Central memory CD8-positive, alpha-beta T cell (primary cell): ENCODE measurements around the gene SERPINB1.
"Not testable (repeated sequence)": the region's sequence is repeated elsewhere in the genome, so short reads cannot be mapped to it uniquely, and the experiment has no call there.

Experiments
- ATAC-seq: fragments of 150-1000 bp; cut with Tn5 transposase; replicated peaks from 2 replicates; pipeline ENCODE4 v1.10.0; 2022; ENCODE audit warnings: mild to moderate bottlenecking, moderate FRiP score, moderate number of reproducible peaks; ENCODE audit not compliant: poor library complexity, severe bottlenecking; ENCODE audit errors: extremely low read depth
- DNase-seq, 2 donors: peaks; one replicate each; pipeline ENCODE4 v3.0.0; 2021; ENCODE audit warnings: low spot score in 2 of 2
- H3K27ac Mint-ChIP-seq: one replicate; pipeline ENCODE4 v1.8.0; 2022; ENCODE audit warnings: low read depth, mild to moderate bottlenecking, moderate library complexity, mixed read lengths
- H3K27me3 Mint-ChIP-seq: one replicate; pipeline ENCODE4 v1.8.0; 2022; ENCODE audit warnings: mixed read lengths
- H3K36me3 Mint-ChIP-seq: one replicate; pipeline ENCODE4 v1.8.0; 2022; ENCODE audit warnings: mild to moderate bottlenecking, moderate library complexity, mixed read lengths; ENCODE audit not compliant: insufficient read depth
- H3K4me1 Mint-ChIP-seq: one replicate; pipeline ENCODE4 v1.8.0; 2022; ENCODE audit warnings: mixed read lengths
- H3K4me3 Mint-ChIP-seq: one replicate; pipeline ENCODE4 v1.8.0; 2022; ENCODE audit warnings: mild to moderate bottlenecking, moderate library complexity, mixed read lengths
- H3K9me3 Mint-ChIP-seq: one replicate; pipeline ENCODE4 v1.8.0; 2022; ENCODE audit warnings: mixed read lengths

The SERPINB1 gene

DNA sequence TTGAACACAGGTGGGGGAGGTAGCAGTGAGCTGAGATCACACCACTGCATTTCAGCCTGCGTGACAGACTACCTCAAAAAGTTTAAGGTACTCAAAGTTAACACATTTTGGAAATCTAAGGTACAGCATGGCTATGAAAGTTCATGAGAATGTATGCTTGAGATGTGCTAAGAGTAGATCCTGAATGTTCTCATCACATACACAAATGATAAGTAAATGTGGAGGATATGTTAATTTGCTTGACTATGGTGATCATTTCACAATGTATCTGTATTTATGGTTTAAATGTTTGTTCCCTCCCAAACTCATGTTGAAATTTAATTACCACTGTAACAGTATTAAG, 20.1 kb upstream of the SERPINB1 start:
- peak overlapping the region; percentile 97 for H3K27ac Mint-ChIP-seq
- no peak for ATAC-seq

DNA sequence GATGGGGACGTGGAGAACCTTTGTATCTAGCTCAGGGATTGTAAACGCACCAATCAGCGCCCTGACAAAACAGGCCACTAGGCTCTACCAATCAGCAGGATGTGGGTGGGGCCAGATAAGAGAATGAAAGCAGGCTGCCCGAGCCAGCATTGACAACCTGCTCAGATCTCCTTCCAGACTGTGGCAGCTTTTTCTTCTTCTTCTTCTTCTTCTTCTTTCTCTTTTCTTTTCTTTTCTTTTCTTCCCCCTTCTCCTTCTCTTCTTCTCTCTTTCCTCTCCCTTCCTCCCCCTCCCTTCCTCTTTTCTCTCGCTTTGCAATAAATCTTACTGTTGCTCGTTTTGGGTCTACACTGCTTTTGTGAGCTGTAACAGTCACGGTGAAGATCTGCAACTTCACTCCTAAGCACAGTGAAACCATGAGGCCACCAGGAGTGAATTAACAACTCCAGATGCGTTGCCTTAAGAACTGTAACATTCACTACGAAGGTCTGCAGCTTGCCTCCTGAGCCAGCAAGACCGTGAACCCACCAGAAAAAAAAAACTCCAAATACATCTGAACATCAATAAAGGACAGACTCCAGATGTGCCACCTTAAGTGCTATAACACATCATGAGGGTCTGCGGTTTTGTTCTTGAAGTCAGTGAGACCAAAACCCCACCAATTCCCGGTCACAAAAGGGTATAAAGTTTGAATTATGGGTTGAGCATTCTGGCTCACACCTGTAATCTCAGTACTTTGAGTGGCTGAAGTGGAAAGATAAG, 19.6 kb upstream of the SERPINB1 start:
- H3K4me1 Mint-ChIP-seq, result peaks cover 64% of the 10 kb centered on the region
- H3K4me3 Mint-ChIP-seq, result peak overlapping the region; percentile 72
- peak; percentile 49 for ATAC-seq
- peaks cover 6% of the 10 kb centered on the region for H3K9me3 Mint-ChIP-seq
- peaks cover 20% of the 10 kb centered on the region for H3K36me3 Mint-ChIP-seq
- H3K27ac Mint-ChIP-seq, result peak overlapping the region; percentile 97
- H3K27me3 Mint-ChIP-seq, result no peaks in the 10 kb centered on the region
- peak in 1 of 2 donors; percentile 51 for DNase-seq

More for the DNA sequence above, 20.1 kb upstream of the SERPINB1 start:
- peaks cover 20% of the 10 kb centered on the region for H3K36me3 Mint-ChIP-seq
- H3K27me3 Mint-ChIP-seq, result no peaks in the 10 kb centered on the region
- peaks cover 62% of the 10 kb centered on the region for H3K4me1 Mint-ChIP-seq
- DNase-seq, result no peak
- H3K4me3 Mint-ChIP-seq, result peak overlapping the region; percentile 72
- H3K9me3 Mint-ChIP-seq, result peaks cover 6% of the 10 kb centered on the region

DNA sequence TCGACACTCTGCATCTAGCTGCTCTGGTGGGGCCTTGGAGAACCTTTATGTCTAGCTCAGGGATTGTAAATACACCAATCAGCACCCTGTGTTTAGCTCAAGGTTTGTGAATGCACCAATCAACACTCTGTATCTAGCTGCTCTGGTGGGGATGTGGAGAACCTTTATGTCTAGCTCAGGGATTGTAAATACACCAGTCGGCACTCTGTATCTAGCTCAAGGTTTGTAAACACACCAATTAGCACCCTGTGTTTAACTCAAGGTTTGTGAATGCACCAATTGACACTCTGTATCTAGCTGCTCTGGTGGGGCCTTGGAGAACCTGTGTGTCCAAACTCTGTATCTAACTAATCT, 19.0 kb upstream of the SERPINB1 start:
- not testable (repeated sequence) for H3K9me3 Mint-ChIP-seq, DNase-seq, H3K27me3 Mint-ChIP-seq, ATAC-seq
- Mint-ChIP-seq H3K4me1 (peaks cover 66% of the 10 kb centered on the region), H3K4me3 (peak overlapping the region; percentile 72), H3K36me3 (peaks cover 20% of the 10 kb centered on the region), H3K27ac (peak overlapping the region; percentile 97)

DNA sequence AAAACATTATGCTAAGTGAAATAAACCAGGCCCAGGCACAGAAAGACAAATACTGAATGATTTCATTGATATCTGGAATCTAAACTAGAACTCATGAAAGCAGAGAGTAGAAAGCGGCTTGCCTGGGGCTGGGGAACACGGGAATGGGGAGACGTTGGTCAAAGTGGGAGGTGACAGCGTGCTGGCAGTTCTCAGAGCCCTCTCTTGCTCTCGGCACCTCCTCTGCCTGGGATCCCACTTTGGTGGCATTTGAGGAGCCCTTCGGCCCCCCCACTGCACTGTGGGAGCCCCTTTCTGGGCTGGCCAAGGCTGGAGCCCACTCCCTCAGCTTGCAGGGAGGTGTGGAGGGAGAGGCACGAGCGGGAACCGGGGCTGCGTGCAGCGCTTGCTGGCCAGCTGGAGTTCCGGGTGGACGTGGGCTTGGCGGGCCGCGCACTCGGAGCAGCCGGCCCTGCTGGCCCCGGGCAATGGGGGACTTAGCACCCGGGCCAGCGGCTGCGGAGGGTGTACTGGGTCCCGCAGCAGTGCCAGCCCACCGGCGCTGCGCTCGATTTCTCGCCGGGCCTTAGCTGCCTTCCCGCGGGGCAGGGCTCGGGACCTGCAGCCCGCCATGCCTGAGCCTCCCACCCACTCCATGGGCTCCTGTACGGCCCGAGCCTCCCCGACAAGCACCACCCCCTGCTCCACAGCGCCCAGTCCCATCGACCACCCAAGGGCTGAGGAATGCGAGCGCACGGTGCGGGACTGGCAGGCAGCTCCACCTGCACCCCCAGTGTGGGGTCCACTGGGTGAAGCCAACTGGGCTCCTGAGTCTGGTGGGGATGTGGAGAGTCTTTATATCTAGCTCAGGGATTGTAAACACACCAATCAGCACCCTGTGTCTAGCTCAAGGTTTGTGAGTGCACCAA, 18.4 kb upstream of the SERPINB1 start:
- Mint-ChIP-seq H3K36me3 (peaks cover 20% of the 10 kb centered on the region), H3K4me1 (peaks cover 71% of the 10 kb centered on the region), H3K27ac (peak overlapping the region; percentile 97), H3K4me3 (peak overlapping the region; percentile 72)
- DNase-seq, ATAC-seq, H3K9me3 Mint-ChIP-seq, H3K27me3 Mint-ChIP-seq: not testable (repeated sequence)

DNA sequence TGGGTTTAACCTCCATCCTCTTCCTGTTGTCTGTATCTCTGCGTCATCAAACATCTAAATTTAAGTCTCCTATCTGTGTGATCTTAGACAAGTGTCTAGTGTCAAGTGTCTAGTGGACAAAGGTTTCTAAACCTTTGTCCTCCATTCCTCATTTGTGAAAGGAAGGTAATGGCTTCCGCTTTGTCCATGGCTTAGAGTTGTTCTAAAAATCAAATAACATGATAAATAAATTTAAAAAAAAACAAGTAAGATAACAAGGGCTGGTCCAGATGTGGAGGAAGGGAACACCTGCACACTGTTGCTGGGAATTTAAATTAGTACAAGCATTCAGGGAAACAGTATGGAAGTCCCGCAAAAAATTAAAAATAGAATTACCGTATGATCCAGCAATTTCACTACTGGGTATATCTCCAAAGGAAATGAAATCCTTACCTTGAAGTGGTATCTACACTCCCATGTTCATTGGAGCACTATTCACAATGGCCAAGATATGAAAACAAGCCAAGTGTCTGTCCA, 17.6 kb upstream of the SERPINB1 start:
- Mint-ChIP-seq H3K27me3 (no peaks in the 10 kb centered on the region), H3K4me1 (peaks cover 79% of the 10 kb centered on the region), H3K36me3 (peaks cover 25% of the 10 kb centered on the region), H3K4me3 (peak overlapping the region; percentile 69), H3K27ac (peak overlapping the region; percentile 97), H3K9me3 (peaks cover 6% of the 10 kb centered on the region)
- DNase-seq (no peak), ATAC-seq (no peak)

DNA sequence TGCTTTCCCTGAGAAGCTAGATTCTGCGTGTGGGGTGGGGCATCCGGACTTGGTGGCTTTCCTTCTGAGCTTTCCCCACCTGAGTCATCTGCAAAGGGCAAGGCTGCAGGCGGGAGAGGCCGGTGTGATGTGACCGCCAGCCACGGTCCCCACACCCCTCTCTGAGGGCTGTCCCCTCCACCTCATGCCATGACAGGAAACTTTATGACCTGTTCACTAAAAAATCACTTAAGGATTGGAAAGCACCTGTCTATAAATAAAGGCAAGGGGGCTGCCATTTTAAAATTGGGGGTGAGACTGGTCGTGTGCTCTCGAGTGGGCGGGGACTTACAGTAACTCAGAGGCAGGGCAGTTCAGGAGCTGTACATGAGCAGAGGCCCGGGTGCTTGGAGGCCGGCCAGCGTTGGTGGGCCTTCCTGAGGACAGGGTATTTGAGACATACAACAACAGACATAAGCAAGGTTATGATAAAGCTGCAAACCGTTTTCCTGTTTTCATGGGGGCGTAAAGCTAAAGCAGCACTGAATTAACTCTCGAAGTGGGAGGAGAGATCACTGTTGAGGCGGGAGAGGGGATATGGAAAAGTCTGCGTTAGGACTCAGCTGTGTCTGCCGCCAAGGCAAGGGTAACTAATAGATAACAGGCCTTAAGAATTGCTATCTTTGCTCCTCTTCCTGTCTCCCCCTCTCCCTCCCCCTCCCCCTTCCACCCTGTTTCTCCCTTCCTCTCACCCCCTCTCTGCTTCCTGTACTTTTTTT, 16.1 kb upstream of the SERPINB1 start:
- DNase-seq (peak; percentile 24 to 50), ATAC-seq (peak; percentile 17)
- Mint-ChIP-seq H3K27ac (peak overlapping the region; percentile 97), H3K9me3 (peaks cover 6% of the 10 kb centered on the region), H3K36me3 (peaks cover 29% of the 10 kb centered on the region), H3K4me3 (peak overlapping the region; percentile 69), H3K4me1 (peaks cover 83% of the 10 kb centered on the region), H3K27me3 (no peaks in the 10 kb centered on the region)

DNA sequence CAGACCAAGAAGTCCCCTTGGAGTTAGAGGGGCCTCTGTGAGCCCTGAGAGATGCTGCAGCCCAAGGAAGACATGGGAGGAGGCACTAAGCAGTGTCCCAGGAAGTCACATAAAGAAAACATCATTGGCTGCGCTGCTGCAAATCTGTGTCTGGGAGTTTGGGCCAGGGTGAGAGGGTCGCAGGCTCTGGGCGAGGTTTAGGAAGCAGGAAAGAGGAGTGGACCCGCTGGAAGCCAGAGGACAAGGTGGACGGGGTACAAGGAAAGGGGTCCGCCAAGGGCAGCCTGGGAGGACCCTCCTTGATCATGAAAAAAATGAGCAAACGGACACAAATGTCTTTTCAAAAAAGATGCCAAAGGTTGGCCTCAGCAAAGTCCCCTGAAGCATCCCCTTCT, 15.5 kb upstream of the SERPINB1 start:
- H3K27ac Mint-ChIP-seq, result peak overlapping the region; percentile 97
- peaks cover 6% of the 10 kb centered on the region for H3K9me3 Mint-ChIP-seq
- ATAC-seq (no peak), DNase-seq (no peak)
- H3K4me1 Mint-ChIP-seq, result peaks cover 77% of the 10 kb centered on the region
- H3K36me3 Mint-ChIP-seq, result peaks cover 28% of the 10 kb centered on the region
- H3K4me3 Mint-ChIP-seq, result peak overlapping the region; percentile 69
- H3K27me3 Mint-ChIP-seq, result no peaks in the 10 kb centered on the region

DNA sequence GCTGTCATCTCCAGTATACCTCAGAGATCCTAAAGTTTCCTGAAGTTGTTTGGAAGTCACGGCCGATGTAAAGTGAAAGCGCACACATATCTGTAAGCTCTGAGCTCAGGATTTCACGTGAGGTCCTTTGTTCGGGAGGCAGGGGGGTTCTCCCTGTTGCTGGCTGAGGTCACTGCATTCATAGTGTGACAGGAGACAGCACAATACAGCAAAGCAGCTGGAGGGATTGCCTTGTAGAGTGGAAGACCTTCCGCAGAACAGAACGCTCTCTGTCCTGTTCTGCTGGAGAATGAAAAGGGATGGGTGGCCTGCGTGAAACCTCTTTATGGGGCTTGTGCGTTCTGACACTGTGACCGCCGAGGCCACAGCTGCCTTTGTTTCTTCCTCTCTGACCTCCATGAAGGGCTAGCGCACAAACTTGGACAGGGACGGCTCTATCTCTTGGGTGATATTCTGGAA, 13.4 kb upstream of the SERPINB1 start:
- peak overlapping the region; percentile 74 for H3K4me3 Mint-ChIP-seq
- peaks cover 21% of the 10 kb centered on the region for H3K36me3 Mint-ChIP-seq
- no peaks in the 10 kb centered on the region for H3K27me3 Mint-ChIP-seq
- peak overlapping the region; percentile 97 for H3K27ac Mint-ChIP-seq
- peaks cover 62% of the 10 kb centered on the region for H3K4me1 Mint-ChIP-seq
- ATAC-seq, result no peak
- H3K9me3 Mint-ChIP-seq, result no peaks in the 10 kb centered on the region
- DNase-seq, result no peak

DNA sequence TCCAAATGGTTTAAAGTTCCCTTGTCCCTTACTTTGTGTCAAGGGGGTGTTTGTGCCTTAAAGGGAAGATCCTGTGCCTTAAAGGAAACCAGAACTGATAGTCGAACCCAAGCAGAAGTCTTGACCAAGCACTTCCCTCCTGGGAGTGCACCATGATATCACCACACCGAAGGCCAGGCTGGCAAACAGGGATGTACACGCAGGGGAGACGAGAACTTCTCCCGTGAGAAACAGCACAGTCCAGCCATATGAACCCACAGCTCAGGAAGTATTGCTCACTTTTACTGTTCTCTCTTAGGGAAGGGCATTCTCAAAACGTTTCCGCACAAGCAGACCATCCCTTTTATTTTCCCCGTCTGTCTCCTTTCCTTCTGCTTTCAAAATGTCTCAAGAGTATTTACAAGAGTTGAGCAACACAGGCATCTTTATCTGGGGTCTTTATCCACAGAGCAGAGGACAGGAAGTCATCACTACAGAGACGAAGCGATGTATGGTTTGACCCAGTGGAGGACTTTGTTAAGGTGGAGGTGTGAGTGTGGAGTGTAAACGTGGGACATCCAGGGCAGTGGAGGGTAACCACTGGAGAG, 12.8 kb upstream of the SERPINB1 start:
- peaks cover 57% of the 10 kb centered on the region for H3K4me1 Mint-ChIP-seq
- DNase-seq (no peak), ATAC-seq (no peak)
- peak overlapping the region; percentile 74 for H3K4me3 Mint-ChIP-seq
- peak overlapping the region; percentile 97 for H3K27ac Mint-ChIP-seq
- H3K27me3 Mint-ChIP-seq, result no peaks in the 10 kb centered on the region
- H3K9me3 Mint-ChIP-seq, result no peaks in the 10 kb centered on the region
- H3K36me3 Mint-ChIP-seq, result peaks cover 19% of the 10 kb centered on the region

DNA sequence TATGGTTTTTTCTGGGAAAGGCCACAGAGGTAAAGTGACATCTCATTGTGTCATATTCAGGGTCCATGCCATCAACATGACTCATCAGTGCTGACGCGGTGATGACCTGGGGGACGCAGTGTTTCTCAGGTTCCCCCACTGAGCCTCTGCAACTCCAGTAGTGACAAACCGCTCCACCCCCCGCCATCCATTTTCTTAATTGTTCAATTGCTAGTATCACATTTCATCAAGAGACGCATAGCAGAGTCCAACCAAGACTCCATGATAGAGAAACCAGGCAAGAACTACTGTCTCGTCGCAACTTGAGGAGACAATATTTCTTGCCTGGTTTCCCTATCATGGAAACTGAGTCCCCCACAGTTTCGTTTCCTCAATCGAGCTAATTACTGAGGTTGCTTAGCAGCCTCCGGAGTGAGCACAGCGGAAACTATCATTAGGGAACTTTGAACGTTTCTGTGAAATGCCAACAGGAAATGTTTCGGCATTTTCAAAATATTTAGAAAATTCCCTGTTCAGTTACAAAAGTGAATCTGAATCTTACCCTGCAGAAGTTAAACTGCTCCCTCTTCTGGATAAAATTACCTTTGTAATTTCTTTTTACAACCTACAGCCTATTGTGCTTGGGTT, 12.2 kb upstream of the SERPINB1 start:
- DNase-seq (peak; percentile 30 to 71), ATAC-seq (peak; percentile 69)
- Mint-ChIP-seq H3K4me1 (peaks cover 55% of the 10 kb centered on the region), H3K36me3 (peaks cover 16% of the 10 kb centered on the region), H3K27me3 (no peaks in the 10 kb centered on the region), H3K4me3 (peak overlapping the region; percentile 74), H3K27ac (peak overlapping the region; percentile 97), H3K9me3 (no peaks in the 10 kb centered on the region)

DNA sequence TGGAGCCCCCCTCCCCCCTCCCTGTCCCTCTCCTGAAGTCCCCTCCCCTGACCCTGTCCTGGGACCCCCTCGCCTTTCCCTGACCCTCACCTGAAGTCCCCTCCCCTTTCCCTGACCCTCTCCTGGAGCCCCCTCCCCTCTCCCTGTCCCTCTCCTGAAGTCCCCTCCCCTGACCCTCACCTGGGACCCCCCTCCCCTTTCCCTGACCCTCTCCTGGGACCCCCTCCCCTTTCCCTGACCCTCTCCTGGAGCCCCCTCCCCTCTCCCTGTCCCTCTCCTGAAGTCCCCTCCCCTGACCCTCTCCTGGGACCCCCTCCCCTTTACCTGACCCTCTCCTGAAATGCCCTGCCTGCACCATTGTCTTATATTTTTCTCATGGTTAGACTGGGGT, 11.7 kb upstream of the SERPINB1 start:
- not testable (repeated sequence) for H3K27me3 Mint-ChIP-seq, H3K9me3 Mint-ChIP-seq, ATAC-seq, DNase-seq
- Mint-ChIP-seq H3K27ac (peak overlapping the region; percentile 97), H3K4me1 (peaks cover 55% of the 10 kb centered on the region), H3K36me3 (peaks cover 13% of the 10 kb centered on the region), H3K4me3 (peak overlapping the region; percentile 74)
